HUES48 (cell line): ENCODE measurements around the gene PDGFRA.

Experiments used
- H3K27ac ChIP-seq: one replicate; pipeline ENCODE4 v1.7.0; 2013; ENCODE audit warnings: low read depth, low read length, inconsistent platforms
- H3K27me3 ChIP-seq: 2 replicates; pipeline ENCODE4 v1.6.1; 2013; ENCODE audit warnings: mild to moderate bottlenecking, low read length; ENCODE audit not compliant: control insufficient read depth, insufficient read depth
- H3K36me3 ChIP-seq: 2 replicates; pipeline ENCODE4 v1.6.1; 2013; ENCODE audit warnings: low read length; ENCODE audit not compliant: control insufficient read depth, insufficient read depth
- H3K4me1 ChIP-seq: 2 replicates; pipeline ENCODE4 v1.6.1; 2013; ENCODE audit warnings: mild to moderate bottlenecking, low read length; ENCODE audit not compliant: control insufficient read depth, insufficient read depth
- H3K4me3 ChIP-seq: 2 replicates; pipeline ENCODE4 v1.5.1; 2013; ENCODE audit warnings: mild to moderate bottlenecking, low read depth, low read length
- H3K9ac ChIP-seq: 2 replicates; pipeline ENCODE4 v1.6.1; 2013; ENCODE audit warnings: mild to moderate bottlenecking, low read depth, low read length, moderate library complexity
- H3K9me3 ChIP-seq: 2 replicates; pipeline ENCODE4 v1.6.1; 2013; ENCODE audit warnings: low read length; ENCODE audit not compliant: control insufficient read depth, insufficient read depth

PDGFRA gene

DNA sequence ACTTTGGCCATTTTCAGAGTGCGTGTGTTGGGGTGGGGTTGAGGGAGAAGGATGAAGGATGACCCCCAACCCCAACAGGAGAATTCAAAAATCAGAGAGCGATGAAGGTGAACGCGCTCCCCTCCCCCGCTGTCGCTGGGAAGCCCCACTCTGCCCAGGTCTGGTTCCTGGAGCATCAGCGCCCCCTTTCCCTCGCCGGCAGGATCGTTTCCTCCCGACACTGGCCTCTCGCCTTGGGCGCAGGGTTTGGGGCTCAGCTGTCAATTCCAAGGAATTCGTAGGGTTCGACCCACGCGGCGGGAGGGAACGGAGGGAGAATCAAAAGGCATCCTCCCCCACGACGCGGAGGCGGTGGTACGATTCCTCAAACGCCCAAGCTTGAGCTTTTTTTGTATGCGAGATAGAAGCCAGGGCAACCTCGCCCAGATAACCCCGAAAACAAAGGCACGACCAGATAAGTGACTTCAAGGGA, 1.0 kb upstream of the PDGFRA start:
- Histone ChIP-seq H3K4me3 (peak overlapping the region; percentile 64), H3K27ac (no peak overlapping the region), H3K9me3 (no peaks in the 10 kb centered on the region), H3K4me1 (peaks cover 46% of the 10 kb centered on the region), H3K9ac (no peak overlapping the region), H3K27me3 (peaks cover 96% of the 10 kb centered on the region), H3K36me3 (no peaks in the 10 kb centered on the region)

DNA sequence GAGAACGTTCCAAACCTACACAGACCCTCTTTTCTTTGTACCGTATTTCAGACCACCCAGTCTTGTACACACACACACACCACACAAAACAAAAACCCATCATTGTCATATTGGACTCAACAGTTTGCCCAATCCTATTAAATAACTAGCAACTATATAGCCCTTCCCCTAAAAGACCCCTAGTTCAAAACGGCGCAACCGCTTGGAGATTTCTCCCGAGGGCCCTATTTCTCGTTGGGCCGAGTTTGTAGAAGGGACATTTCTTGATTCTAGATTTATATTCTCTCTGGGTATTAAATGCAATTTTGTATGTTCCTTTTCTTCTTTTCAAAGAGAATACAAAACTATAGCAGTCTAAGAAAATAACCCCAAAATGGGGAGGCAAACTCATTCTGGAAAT, 547 bp upstream of the PDGFRA start:
- Histone ChIP-seq H3K4me1 (peaks cover 46% of the 10 kb centered on the region), H3K4me3 (peak overlapping the region; percentile 64), H3K27me3 (peaks cover 94% of the 10 kb centered on the region), H3K36me3 (no peaks in the 10 kb centered on the region), H3K27ac (peak overlapping the region; percentile 5), H3K9ac (no peak overlapping the region), H3K9me3 (no peaks in the 10 kb centered on the region)

DNA sequence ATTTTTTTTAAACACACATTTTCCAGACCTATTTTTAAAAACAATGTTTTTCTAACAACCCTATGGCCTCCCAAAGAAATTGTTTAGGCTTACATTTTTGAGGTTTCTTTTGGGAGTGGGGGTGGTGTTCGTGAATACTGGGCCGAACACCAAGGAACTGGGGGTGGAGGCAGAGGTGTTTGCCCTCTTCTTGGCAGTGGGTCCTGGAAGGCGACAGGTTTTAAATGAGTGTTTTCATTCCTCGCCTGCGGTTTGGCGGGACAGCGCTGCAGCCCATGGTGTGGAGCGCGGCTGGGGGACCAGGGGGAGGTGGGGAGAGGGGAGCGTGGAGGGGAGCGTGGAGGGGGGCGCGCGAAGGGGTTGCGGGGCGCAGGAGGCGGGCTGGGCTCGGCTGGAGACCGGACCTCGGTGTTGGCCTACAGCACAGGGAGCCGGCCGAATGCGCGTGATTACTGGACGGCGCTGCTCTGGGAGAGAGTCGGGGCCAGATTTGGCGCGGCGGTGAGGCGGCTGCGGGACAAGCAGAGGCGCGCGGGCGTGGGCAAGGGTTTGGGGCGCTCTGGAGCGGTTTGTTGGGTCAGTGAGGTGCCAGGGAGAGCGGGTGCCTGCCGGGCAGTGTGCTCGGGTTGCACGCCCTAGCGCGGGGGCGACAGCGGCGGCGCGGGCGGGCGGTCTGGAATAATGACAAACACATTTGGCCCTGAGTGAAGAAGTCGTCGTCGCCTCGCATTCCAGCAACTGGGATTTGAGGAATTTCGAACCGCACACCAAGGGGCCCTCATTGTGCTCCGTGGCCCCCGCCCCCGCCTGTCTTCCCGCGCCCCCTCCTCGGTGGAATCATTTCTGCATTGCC, 764 bp downstream of the PDGFRA start:
- peaks cover 50% of the 10 kb centered on the region for H3K4me1 ChIP-seq

DNA sequence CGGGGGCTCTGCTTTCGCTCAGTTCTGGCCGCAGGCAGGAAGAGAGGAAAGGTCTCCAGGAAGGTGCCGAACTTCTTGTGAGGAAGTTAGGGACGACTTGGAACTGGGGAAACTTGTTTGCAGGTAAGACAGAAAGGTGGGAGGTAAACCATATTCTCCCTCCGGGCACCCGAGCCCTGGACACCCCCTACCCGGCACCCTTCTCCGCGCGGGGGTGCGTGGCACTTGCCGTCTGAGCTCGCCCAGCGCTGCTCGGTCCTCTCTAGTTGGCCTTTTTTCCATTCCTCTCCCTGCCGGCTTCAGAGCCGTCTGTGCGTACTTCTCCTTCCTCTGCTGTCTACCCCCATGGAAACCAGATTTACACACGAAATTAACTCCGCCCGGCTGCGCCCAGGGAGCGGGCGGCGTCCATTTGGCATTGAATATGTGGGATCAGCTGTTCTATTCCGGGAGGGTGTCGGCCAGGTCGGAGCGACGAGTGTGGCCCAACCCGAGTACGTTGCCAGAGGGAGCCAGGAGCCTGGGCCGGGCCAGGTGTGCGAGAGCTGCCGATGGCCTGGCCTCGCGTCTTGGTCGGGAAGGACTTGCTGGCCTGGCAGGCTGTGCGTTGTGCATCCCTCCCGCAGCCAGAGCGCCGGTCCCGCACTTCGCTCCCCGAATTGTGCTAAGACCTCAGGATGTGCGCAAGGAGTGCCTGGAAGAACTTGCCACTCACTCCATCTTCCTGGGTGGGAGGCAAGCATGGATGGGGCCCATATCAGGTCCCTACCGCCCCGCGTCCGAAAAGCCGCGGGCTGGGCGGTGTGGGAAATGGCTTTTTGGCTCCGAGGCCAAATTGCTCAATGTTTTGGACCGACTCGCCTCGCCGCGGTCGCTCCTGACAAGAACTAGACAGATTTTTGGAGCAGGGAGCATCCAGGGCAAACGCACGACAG, 1.7 kb downstream of the PDGFRA start:
- no peaks in the 10 kb centered on the region for H3K36me3 ChIP-seq
- peaks cover 85% of the 10 kb centered on the region for H3K27me3 ChIP-seq
- H3K4me1 ChIP-seq, result peaks cover 41% of the 10 kb centered on the region
- no peak overlapping the region for H3K27ac ChIP-seq
- no peaks in the 10 kb centered on the region for H3K9me3 ChIP-seq
- H3K4me3 ChIP-seq, result peak overlapping the region; percentile 60
- H3K9ac ChIP-seq, result no peak overlapping the region

More for the DNA sequence above, 764 bp downstream of the PDGFRA start:
- Histone ChIP-seq H3K36me3 (no peaks in the 10 kb centered on the region), H3K27ac (no peak overlapping the region), H3K9me3 (no peaks in the 10 kb centered on the region), H3K27me3 (peaks cover 91% of the 10 kb centered on the region), H3K9ac (no peak overlapping the region), H3K4me3 (peak overlapping the region; percentile 60; the same call in 1 of the 2 replicates)

DNA sequence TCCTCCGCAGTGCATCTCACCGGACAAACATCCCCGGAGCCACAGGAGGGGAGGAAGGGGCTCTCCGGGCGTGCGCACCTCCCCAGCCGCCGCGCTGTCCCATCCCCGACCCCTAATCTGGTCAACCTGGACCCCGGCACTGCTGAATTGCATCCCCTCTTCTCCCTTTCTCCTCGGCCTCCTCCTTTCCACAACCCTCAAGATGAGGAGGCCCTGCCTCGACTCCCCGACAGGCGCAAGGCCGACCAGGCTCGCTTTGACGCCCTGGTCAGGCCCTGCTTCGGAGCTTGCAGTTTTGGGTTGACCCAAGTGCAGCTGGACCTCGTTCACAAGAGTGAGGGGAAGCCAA, 2.3 kb downstream of the PDGFRA start:
- peak overlapping the region; percentile 60 for H3K4me3 ChIP-seq
- H3K36me3 ChIP-seq, result no peaks in the 10 kb centered on the region
- peaks cover 80% of the 10 kb centered on the region for H3K27me3 ChIP-seq
- no peaks in the 10 kb centered on the region for H3K9me3 ChIP-seq
- H3K27ac ChIP-seq, result no peak overlapping the region
- peaks cover 35% of the 10 kb centered on the region for H3K4me1 ChIP-seq
- no peak overlapping the region for H3K9ac ChIP-seq

DNA sequence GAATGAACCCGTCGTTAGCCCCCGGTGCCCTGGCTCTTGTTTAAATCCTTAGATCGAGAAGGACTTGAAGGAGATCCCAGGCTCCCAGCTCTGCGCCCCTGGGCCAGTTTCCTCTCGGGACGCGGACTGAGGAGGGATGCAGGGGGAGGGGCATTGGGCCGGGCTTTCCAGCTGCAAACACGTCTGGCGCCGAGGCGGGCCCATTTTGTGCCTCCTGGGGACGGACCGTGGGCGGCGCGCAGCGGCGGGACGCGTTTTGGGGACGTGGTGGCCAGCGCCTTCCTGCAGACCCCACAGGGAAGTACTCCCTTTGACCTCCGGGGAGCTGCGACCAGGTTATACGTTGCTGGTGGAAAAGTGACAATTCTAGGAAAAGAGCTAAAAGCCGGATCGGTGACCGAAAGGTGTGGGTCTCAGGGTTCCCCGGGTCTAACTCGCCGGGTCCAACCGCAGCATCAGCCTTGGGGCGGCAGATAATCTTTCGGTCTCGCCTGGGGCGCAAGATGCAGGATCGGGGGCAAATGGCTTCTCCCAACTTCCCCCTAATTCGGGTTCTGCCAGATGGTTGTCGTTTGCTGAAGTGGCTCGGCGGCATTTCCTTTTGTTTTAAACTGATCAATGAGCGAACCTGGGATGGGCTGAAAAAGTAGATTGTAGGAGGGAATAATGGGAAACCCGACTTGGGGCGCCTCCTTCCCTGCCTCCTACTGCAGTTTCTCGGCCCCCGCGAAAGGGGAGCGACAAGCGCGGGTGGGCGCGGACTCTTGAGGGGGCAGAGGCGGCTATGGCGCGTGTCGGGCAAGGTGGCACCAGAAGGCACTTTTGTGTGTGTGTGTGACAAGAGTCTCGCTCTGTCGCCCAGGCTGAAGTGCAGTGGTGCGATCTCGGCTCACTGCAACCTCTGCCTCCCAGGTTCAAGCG, 2.9 kb downstream of the PDGFRA start:
- H3K27me3 ChIP-seq, result peaks cover 74% of the 10 kb centered on the region
- H3K4me3 ChIP-seq, result peak overlapping the region; percentile 60
- H3K9me3 ChIP-seq, result no peaks in the 10 kb centered on the region
- H3K9ac ChIP-seq, result no peak overlapping the region
- H3K36me3 ChIP-seq, result no peaks in the 10 kb centered on the region
- no peak overlapping the region for H3K27ac ChIP-seq
- H3K4me1 ChIP-seq, result peaks cover 33% of the 10 kb centered on the region

DNA sequence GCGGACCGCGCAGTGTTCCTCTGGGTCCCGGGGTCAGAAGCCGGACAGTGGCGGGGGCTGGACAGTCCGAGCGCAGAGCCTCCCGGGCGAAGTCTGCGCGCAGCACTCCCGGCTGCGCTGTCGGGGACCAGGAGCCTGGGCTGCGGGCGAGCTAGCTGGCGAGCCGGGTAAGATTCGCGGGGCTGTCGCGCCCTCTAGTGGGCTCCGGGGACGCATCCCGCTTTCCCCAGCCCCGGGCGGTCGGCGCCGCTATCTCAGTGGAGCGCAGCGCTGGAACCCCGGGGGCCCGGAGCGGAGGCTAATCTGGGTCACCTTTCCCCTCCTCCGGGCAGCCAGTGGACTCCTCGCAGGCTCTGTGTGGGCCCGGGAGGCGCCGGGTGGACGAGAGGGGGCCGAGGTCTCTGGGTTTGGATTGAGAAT, 4.2 kb downstream of the PDGFRA start:
- Histone ChIP-seq H3K9ac (peak overlapping the region; percentile 15; the same call in 1 of the 2 replicates), H3K4me3 (peak overlapping the region; percentile 79), H3K27ac (peak overlapping the region; percentile 66), H3K9me3 (no peaks in the 10 kb centered on the region), H3K36me3 (no peaks in the 10 kb centered on the region), H3K4me1 (peaks cover 27% of the 10 kb centered on the region), H3K27me3 (peaks cover 61% of the 10 kb centered on the region)

DNA sequence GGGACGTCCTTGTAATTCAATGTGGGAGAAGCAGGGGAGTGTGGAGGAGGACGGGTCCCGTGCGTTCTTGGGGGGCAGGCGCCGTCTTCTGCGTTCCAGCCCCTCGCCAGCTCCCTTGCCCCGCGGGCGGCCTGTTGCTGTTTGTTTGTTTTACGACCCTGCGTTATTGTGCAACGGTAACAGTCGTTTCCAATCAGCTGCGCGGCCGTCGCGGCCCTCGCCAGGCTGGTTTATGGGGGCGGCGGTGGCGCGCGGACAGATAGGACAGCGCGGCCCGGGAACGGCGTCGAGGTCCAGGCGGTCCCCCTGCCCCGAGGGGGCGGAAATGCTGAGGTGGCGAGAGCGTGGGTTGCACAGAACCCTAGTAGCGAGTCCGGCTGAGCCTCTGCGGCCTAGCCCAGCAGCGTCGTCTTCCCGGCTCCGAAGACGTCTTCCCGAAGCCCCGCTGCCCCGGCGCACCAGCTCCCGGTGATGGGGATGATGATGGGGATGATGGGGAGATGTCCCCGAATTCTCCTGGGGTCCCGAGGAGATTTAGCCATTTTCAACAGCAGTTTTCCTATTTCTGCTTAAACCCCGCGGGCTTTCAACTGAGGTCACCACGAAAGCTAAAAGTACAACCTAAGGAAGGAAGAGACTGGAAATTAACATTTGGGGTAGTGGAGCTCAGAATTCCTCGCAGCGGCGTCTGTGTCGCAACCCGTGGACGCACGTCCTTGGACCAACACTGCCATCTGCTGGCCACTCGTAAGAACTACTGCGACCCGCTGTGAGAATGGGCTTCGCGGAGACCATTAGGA, 4.8 kb downstream of the PDGFRA start:
- Histone ChIP-seq H3K4me3 (peak overlapping the region; percentile 79), H3K27me3 (peaks cover 55% of the 10 kb centered on the region), H3K4me1 (peaks cover 22% of the 10 kb centered on the region), H3K36me3 (no peaks in the 10 kb centered on the region), H3K9me3 (no peaks in the 10 kb centered on the region), H3K27ac (no peak overlapping the region), H3K9ac (no peak overlapping the region)

DNA sequence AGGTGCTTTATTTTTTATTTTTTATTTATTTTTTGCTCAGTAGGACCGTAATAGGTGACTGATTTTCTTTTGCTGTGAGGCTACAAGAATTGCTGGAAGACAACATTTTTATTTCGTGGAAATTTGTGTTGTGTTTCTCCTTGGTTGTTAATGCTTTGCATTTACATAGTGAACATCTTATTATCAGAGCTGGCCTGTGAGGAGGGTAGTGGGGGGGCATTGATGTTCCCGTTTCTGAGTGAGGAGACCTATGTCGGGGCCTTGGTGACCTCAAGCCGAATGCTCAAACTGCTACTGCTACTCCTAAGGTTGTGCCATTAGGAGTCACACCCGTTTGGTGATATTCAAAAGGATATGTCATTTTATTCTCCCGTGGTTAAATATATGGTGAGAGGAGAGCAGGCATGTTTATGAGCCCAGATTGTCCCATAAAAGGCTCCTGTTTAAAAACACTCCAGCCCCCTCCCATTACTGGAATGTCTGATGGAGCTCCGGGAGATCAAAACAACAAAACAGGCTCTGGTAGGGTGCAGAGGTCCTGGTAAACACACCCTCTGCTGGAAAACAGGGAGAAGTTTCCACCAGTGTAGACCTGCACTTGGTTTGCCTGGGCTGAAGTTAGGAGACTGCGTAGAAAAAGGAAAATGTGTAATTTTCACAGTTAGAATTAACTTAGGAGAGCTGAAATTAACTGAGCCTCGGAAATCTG, 5.6 kb downstream of the PDGFRA start:
- H3K9me3 ChIP-seq, result peaks cover 5% of the 10 kb centered on the region; the same call in 1 of the 2 replicates
- H3K4me3 ChIP-seq, result no peak overlapping the region
- peaks cover 16% of the 10 kb centered on the region; the same call in 1 of the 2 replicates for H3K4me1 ChIP-seq
- peaks cover 48% of the 10 kb centered on the region for H3K27me3 ChIP-seq
- H3K27ac ChIP-seq, result no peak overlapping the region
- no peaks in the 10 kb centered on the region for H3K36me3 ChIP-seq
- H3K9ac ChIP-seq, result no peak overlapping the region
